ENCODE results near the gene APBB1IP. TPM values are rescaled to one million over a fixed set of nuclear protein-coding genes. Genes with fewer than 3 reads are reported as not detected.

APBB1IP gene
- total RNA-seq, 1 donor from 2014 or later: not detected

DNA sequence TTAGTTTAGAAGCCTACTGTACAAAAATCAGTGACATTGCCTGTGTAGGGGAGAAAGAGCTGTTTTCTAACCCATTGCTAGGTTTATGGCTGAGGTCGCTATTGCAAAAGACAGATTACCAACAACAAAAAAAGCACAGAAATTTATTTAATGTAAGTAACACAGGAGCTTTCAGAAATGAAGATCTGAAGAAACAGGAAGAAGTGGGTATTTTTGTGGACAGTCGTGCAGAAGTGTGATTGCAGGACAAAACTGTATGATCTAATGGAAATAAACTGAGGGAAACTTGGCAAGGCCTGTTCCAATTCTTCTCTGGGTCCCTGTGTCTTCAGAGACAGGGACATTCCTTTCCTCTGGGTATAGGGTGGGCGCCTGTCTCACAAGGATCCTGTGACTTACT, 87.4 kb downstream of the APBB1IP start:
- FAIRE-seq (no peak), DNase-seq (ENCODE audit: low read depth) (no peak)
- H3K27me3 ChIP-seq (ENCODE audit: control insufficient read depth, insufficient read depth, low read length): no peaks in the 10 kb centered on the region
- TF ChIP-seq, protein P1, sequence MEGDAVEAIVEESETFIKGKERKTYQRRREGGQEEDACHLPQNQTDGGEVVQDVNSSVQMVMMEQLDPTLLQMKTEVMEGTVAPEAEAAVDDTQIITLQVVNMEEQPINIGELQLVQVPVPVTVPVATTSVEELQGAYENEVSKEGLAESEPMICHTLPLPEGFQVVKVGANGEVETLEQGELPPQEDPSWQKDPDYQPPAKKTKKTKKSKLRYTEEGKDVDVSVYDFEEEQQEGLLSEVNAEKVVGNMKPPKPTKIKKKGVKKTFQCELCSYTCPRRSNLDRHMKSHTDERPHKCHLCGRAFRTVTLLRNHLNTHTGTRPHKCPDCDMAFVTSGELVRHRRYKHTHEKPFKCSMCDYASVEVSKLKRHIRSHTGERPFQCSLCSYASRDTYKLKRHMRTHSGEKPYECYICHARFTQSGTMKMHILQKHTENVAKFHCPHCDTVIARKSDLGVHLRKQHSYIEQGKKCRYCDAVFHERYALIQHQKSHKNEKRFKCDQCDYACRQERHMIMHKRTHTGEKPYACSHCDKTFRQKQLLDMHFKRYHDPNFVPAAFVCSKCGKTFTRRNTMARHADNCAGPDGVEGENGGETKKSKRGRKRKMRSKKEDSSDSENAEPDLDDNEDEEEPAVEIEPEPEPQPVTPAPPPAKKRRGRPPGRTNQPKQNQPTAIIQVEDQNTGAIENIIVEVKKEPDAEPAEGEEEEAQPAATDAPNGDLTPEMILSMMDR (IDR thresholded peaks at IDR 0.05; ENCODE audit: insufficient read depth, low read length, severe bottlenecking): no peak
- H3K36me3 ChIP-seq (ENCODE audit: control insufficient read depth, insufficient read depth, low read length): no peaks in the 10 kb centered on the region
- no peak overlapping the region for H3K4me3 ChIP-seq (ENCODE audit: low read depth, low read length)

GRCh38 chr10:26527018-26527417, 88.9 kb downstream of the APBB1IP start:
- FAIRE-seq (no peak), DNase-seq (ENCODE audit: low read depth) (no peak)
- no peaks in the 10 kb centered on the region for H3K27me3 ChIP-seq (ENCODE audit: control insufficient read depth, insufficient read depth, low read length)
- TF ChIP-seq, protein P1 (IDR thresholded peaks at IDR 0.05; ENCODE audit: insufficient read depth, low read length, severe bottlenecking): no peak
- H3K36me3 ChIP-seq (ENCODE audit: control insufficient read depth, insufficient read depth, low read length): no peaks in the 10 kb centered on the region
- H3K4me3 ChIP-seq (ENCODE audit: low read depth, low read length): no peak overlapping the region

GRCh38 chr10:26528048-26528447, 89.9 kb downstream of the APBB1IP start:
- Histone ChIP-seq H3K36me3 (ENCODE audit: control insufficient read depth, insufficient read depth, low read length) (no peaks in the 10 kb centered on the region), H3K4me3 (ENCODE audit: low read depth, low read length) (no peak overlapping the region), H3K27me3 (ENCODE audit: control insufficient read depth, insufficient read depth, low read length) (no peaks in the 10 kb centered on the region)
- DNase-seq (ENCODE audit: low read depth) (no peak), FAIRE-seq (no peak)
- TF ChIP-seq, protein P1 (IDR thresholded peaks at IDR 0.05; ENCODE audit: insufficient read depth, low read length, severe bottlenecking): no peak

DNA sequence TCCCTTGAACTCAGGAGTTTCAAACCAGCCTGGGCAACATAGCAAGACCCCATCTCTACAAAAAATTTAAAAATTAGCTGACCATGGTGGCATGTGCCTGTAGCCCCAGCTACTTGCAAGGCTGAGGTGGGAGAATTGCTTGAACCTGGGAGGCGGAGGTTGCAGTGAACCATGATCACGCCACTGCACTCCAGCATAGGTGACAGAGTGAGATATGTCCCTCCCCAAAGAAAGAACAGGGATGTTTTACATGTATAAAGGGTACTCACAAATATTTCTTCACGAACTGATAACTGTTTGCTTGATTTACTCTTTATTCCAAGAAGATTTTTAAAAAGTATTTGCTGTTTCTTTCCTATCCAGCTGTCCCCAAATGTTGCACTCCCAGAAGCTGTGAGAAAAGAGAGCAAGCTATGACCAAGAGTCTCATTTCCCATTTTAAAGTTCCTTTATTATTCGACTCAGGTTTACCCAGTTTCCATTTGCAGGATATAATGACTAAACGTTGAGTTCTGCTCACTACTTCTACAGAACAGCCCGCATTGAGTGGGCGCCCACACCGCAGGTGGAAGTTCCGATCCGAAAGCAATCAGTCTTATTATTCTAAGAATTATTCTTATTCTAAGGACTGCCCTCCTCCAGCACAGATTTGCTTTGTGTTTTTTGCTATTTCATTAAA, 90.7 kb downstream of the APBB1IP start:
- TF ChIP-seq, protein P1 (IDR thresholded peaks at IDR 0.05; ENCODE audit: insufficient read depth, low read length, severe bottlenecking): no peak
- Histone ChIP-seq H3K4me3 (ENCODE audit: low read depth, low read length) (no peak overlapping the region), H3K36me3 (ENCODE audit: control insufficient read depth, insufficient read depth, low read length) (no peaks in the 10 kb centered on the region), H3K27me3 (ENCODE audit: control insufficient read depth, insufficient read depth, low read length) (no peaks in the 10 kb centered on the region)
- DNase-seq (ENCODE audit: low read depth) (no peak), FAIRE-seq (no peak)

DNA sequence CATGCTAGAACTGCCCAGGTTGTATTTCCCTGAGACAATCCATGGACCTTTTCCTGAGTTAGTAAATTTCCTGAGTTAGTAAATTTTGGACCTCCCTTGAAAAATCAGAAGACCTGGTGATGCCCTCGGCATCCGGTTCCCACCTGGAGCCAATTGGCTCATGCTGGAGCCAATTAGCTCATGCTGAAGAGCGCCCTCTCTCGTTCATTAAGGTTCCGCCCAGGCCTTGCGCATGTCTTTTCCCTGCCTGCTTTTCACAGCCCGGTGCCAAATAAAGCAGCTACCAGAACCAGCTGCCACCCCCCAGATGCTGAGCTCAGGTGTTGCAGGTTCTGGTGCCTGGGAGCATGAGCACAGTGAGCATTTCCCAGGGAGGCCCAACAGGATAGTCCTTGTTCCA, 96.2 kb downstream of the APBB1IP start:
- DNase-seq (ENCODE audit: low read depth): no peak
- TF ChIP-seq, protein P1 (IDR thresholded peaks at IDR 0.05; ENCODE audit: insufficient read depth, low read length, severe bottlenecking): no peak
- H3K27me3 ChIP-seq (ENCODE audit: control insufficient read depth, insufficient read depth, low read length): no peaks in the 10 kb centered on the region
- H3K4me3 ChIP-seq (ENCODE audit: low read depth, low read length): no peak overlapping the region
- no peaks in the 10 kb centered on the region for H3K36me3 ChIP-seq (ENCODE audit: control insufficient read depth, insufficient read depth, low read length)
- FAIRE-seq: no peak

DNA sequence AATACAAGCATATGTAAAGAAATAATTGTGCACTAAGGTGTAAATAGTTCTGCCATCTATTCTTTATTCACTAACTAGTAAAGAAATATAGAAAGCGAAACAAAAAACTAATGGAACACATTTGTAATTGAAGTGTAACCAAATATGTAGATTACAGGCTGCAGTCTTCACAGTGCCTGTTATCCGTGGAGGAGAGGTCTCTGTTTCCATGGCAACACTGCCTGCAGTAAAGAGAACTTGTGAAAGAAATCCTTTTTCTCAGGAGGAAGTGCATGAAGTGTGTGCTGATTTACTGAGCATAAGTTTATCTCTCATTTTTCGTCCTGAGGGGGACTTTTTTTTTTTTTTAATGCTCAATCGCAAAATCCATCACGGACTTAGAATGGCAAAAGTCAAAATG, 102.5 kb downstream of the APBB1IP start:
- Histone ChIP-seq H3K36me3 (ENCODE audit: control insufficient read depth, insufficient read depth, low read length) (no peaks in the 10 kb centered on the region), H3K4me3 (ENCODE audit: low read depth, low read length) (no peak overlapping the region), H3K27me3 (ENCODE audit: control insufficient read depth, insufficient read depth, low read length) (no peaks in the 10 kb centered on the region)
- TF ChIP-seq, protein P1 (IDR thresholded peaks at IDR 0.05; ENCODE audit: insufficient read depth, low read length, severe bottlenecking): no peak
- FAIRE-seq (no peak), DNase-seq (ENCODE audit: low read depth) (no peak)
